Naive thymus-derived CD4-positive, alpha-beta T cell (primary cell): ENCODE results near the gene TAS2R38. TPM values are rescaled to one million over a fixed set of nuclear protein-coding genes. Genes with fewer than 3 reads are reported as not detected.
A peak's percentile ranks its signal among the peaks of the same experiment; 100 is the strongest.
"Not testable (repeated sequence)": the region's sequence is repeated elsewhere in the genome, so short reads cannot be mapped to it uniquely, and the experiment has no call there.

Experiments
- ATAC-seq: fragments of 150-1000 bp; cut with Tn5 transposase; 2 replicates; pipeline ENCODE4 v1.10.0; 2021; ENCODE audit warnings: mild to moderate bottlenecking, moderate library complexity
- CTCF ChIA-PET: fragments of 350-600 bp; sonication (Branson Sonifier 250); formaldehyde crosslinking; loops from one replicate; lab custom pipeline; 2021; ENCODE audit warnings: antibody characterized with exemption; lab: Charles Lee
- POLR2A ChIA-PET: fragments of 350-600 bp; sonication (Branson Sonifier 250); formaldehyde crosslinking; loops from one replicate; lab custom pipeline; 2021; ENCODE audit warnings: antibody characterized with exemption, inconsistent platforms; lab: Charles Lee
- DNase-seq, 9 donors: peaks; one replicate each; pipeline versions ENCODE4 v3.0.0 to v3.0.0-alpha.2; 2020 to 2022; ENCODE audit warnings: mixed read lengths in 1 of 9
- H3K27ac ChIP-seq: one replicate; pipeline ENCODE4 v1.7.0; 2013; ENCODE audit warnings: mild to moderate bottlenecking, low read depth, low read length, moderate library complexity
- H3K27me3 ChIP-seq, 2 donors: one replicate each; pipeline ENCODE4 v1.7.0; 2013; ENCODE audit warnings: low read length in 2 of 2, mild to moderate bottlenecking in 2 of 2, moderate library complexity in 2 of 2; ENCODE audit not compliant: control insufficient read depth in 2 of 2, insufficient read depth in 2 of 2
- H3K36me3 ChIP-seq, 3 experiments: 1 replicate in 2 of 3; 2 replicates in 1 of 3; pipeline ENCODE4 v1.7.0; 2013; ENCODE audit warnings: low read length in 3 of 3, mild to moderate bottlenecking in 3 of 3, moderate library complexity in 1 of 3; ENCODE audit not compliant: insufficient read depth in 3 of 3, control insufficient read depth in 2 of 3
- H3K4me1 ChIP-seq, 2 donors: one replicate each; pipeline ENCODE4 v1.7.0; 2013; ENCODE audit warnings: low read length in 2 of 2, mild to moderate bottlenecking in 2 of 2, moderate library complexity in 1 of 2; ENCODE audit not compliant: control insufficient read depth in 2 of 2, insufficient read depth in 2 of 2
- H3K4me3 ChIP-seq: 2 replicates; pipeline ENCODE4 v1.7.0; 2013; ENCODE audit warnings: mild to moderate bottlenecking, low read length
- H3K9me3 ChIP-seq, 3 experiments: 1 replicate in 2 of 3; 2 replicates in 1 of 3; pipeline ENCODE4 v1.7.0; 2013; ENCODE audit warnings: low read length in 3 of 3; ENCODE audit not compliant: control insufficient read depth in 2 of 3
- H3K27ac Mint-ChIP-seq, 9 donors: one replicate each; pipeline ENCODE4 v1.8.0; 2020 to 2022; ENCODE audit warnings: mixed read lengths in 9 of 9, mild to moderate bottlenecking in 8 of 9, moderate library complexity in 5 of 9, inconsistent platforms in 2 of 9
- H3K27me3 Mint-ChIP-seq, 5 donors: one replicate each; pipeline ENCODE4 v1.8.0; 2021 to 2022; ENCODE audit warnings: mixed read lengths in 5 of 5, mild to moderate bottlenecking in 1 of 5
- H3K36me3 Mint-ChIP-seq, 5 donors: one replicate each; pipeline ENCODE4 v1.8.0; 2020 to 2022; ENCODE audit warnings: mixed read lengths in 5 of 5, mild to moderate bottlenecking in 3 of 5, inconsistent platforms in 1 of 5
- H3K4me1 Mint-ChIP-seq, 7 donors: one replicate each; pipeline ENCODE4 v1.8.0; 2020 to 2022; ENCODE audit warnings: mixed read lengths in 7 of 7, mild to moderate bottlenecking in 3 of 7, inconsistent platforms in 1 of 7
- H3K4me3 Mint-ChIP-seq, 10 donors: one replicate each; pipeline ENCODE4 v1.8.0; 2020 to 2022; ENCODE audit warnings: mild to moderate bottlenecking in 10 of 10, mixed read lengths in 10 of 10, moderate library complexity in 6 of 10, inconsistent platforms in 2 of 10
- H3K9me3 Mint-ChIP-seq, 11 donors: one replicate each; pipeline ENCODE4 v1.8.0; 2020 to 2022; ENCODE audit warnings: mixed read lengths in 11 of 11, mild to moderate bottlenecking in 4 of 11, inconsistent platforms in 1 of 11, moderate library complexity in 1 of 11
- intact Hi-C, 2 donors: fragments of 100-400 bp; cut with micrococcal nuclease; formaldehyde crosslinking; loops; one replicate each; pipeline ENCODE4 v1.15.1; 2023
- polyA plus RNA-seq, 2 donors: library from polyadenylated mRNA; unstranded; fragments of 300-500 nt; fragmentation: Illumina TruSeq; gene quantifications; one replicate each; pipeline ENCODE4 v1.2.3, GENCODE V29; 2021
- total RNA-seq, 6 experiments: library from RNA in 5 of 6; stranded (reverse) in 5 of 6; gene quantifications; 1 replicate in 5 of 6; 2 replicates in 1 of 6; pipeline ENCODE4 v1.2.3 and lab custom pipeline; 2021 to 2026

The TAS2R38 gene
- total and polyA plus RNA-seq, 7 experiments from 2014 or later, result not detected

DNA sequence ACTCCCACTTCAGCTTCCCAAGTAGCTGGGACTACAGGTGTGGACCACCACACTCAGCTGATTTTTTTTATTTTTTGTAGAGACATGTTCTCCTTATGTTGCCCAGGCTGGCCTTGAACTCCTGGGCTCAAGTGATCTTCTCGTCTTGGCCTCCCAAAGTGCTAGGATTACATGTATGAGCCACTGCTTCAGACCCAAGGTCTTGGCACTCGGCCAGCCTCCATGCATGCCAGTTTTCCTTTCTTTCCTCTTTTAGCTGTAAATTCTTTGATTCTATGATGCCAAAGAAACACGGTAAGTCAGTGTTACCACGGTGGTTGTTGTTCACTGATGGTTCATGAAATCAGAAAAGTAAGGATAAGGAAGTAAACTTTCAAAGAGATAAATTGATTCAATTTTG is 19.1 kb upstream of the TAS2R38 start:
- Histone ChIP-seq H3K4me1 (no peaks in the 10 kb centered on the region), H3K4me3 (no peak overlapping the region), H3K27ac (no peak overlapping the region), H3K27me3 (no peaks in the 10 kb centered on the region), H3K36me3 (no peaks in the 10 kb centered on the region), H3K9me3 (no peaks in the 10 kb centered on the region)
- POLR2A ChIA-PET, result no interaction called here
- CTCF ChIA-PET, result no interaction called here
- ATAC-seq, result no peak
- peaks cover 0 to 12% (median 0%) of the 10 kb centered on the region in 11 donors for H3K9me3 Mint-ChIP-seq
- H3K27me3 Mint-ChIP-seq, result peaks cover 0 to 15% (median 9%) of the 10 kb centered on the region in 5 donors
- no peak overlapping the region for H3K4me3 Mint-ChIP-seq
- no peaks in the 10 kb centered on the region for H3K36me3 Mint-ChIP-seq
- intact Hi-C loops, result no loop called here
- H3K27ac Mint-ChIP-seq, result no peak overlapping the region
- no peak for DNase-seq
- peaks cover 0 to 11% (median 7%) of the 10 kb centered on the region in 7 donors for H3K4me1 Mint-ChIP-seq

GRCh38 chr7:141992156-141992555 is 18.6 kb upstream of the TAS2R38 start:
- POLR2A ChIA-PET, result no interaction called here
- no peak overlapping the region for H3K27ac ChIP-seq
- Mint-ChIP-seq H3K27ac (no peak overlapping the region), H3K4me1 (peaks cover 0 to 11% (median 7%) of the 10 kb centered on the region in 7 donors), H3K4me3 (no peak overlapping the region), H3K9me3 (peaks cover 0 to 15% (median 0%) of the 10 kb centered on the region in 11 donors), H3K36me3 (no peaks in the 10 kb centered on the region), H3K27me3 (peaks cover 0 to 15% (median 8%) of the 10 kb centered on the region in 5 donors)
- H3K4me3 ChIP-seq, result no peak overlapping the region
- no peaks in the 10 kb centered on the region for H3K4me1 ChIP-seq
- ATAC-seq (peak; percentile 59), DNase-seq (no peak)
- intact Hi-C loops, result no loop called here
- no peaks in the 10 kb centered on the region for H3K36me3 ChIP-seq
- CTCF ChIA-PET, result no interaction called here
- no peaks in the 10 kb centered on the region for H3K27me3 ChIP-seq
- H3K9me3 ChIP-seq, result no peaks in the 10 kb centered on the region

DNA sequence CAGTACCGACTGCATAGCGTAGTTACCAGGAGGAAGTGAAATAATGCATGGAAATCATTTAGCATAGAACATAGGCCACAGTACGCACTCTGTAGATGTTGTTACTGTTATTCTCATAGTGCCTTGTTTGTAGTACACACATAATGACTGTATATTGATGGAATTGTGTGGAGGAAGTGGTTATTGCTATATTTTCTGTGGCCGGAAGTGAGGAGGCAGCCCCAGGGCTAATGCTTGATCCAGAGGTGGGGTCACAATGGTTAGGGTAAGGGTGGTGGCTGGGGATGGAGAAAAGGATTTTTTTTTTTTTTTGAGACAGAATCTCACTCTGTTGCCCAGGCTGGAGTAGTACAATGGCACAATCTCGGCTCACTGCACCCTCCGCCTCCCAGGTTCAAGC is 17.6 kb upstream of the TAS2R38 start:
- no peak overlapping the region for H3K27ac Mint-ChIP-seq
- Histone ChIP-seq H3K27ac (no peak overlapping the region), H3K4me1 (no peaks in the 10 kb centered on the region), H3K36me3 (no peaks in the 10 kb centered on the region), H3K27me3 (no peaks in the 10 kb centered on the region), H3K4me3 (no peak overlapping the region), H3K9me3 (no peaks in the 10 kb centered on the region)
- H3K27me3 Mint-ChIP-seq, result peaks cover 0 to 10% (median 0%) of the 10 kb centered on the region in 5 donors
- ATAC-seq (peak; percentile 31), DNase-seq (no peak)
- POLR2A ChIA-PET, result no interaction called here
- CTCF ChIA-PET, result no interaction called here
- peaks cover 0 to 12% (median 0%) of the 10 kb centered on the region in 11 donors for H3K9me3 Mint-ChIP-seq
- H3K4me1 Mint-ChIP-seq, result peaks cover 0 to 11% (median 7%) of the 10 kb centered on the region in 7 donors
- H3K36me3 Mint-ChIP-seq, result no peaks in the 10 kb centered on the region
- H3K4me3 Mint-ChIP-seq, result no peak overlapping the region
- intact Hi-C loops, result no loop called here

- peak; percentile 31 for ATAC-seq
- peaks cover 0 to 12% (median 7%) of the 10 kb centered on the region in 7 donors for H3K4me1 Mint-ChIP-seq
Measured at GRCh38 chr7:141990011-141990725, 16.6 kb upstream of the TAS2R38 start.

DNA sequence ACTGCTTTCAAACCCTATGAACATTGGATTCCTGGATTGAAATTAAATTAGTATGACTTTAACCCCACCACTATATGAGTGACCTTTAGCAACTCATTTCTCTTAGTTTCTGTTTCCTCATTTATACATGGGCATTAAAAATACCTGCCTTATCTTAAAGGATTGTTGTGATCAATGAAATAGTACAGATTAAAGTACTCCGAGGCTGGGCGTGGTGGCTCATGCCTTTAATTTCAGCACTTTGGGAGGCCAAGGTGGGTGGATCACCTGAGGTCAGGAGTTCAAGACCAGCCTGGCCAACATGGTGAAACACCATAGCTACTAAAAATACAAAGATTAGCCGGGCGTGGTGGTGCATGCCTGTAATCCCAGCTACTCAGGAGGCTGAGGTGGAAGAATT is 14.2 kb upstream of the TAS2R38 start:
- H3K27ac Mint-ChIP-seq, H3K4me1 ChIP-seq: not testable (repeated sequence)

More at GRCh38 chr7:141990011-141990725, 16.6 kb upstream of the TAS2R38 start:
- Mint-ChIP-seq H3K27me3 (peaks cover 0 to 10% (median 0%) of the 10 kb centered on the region in 5 donors), H3K4me3 (no peak overlapping the region), H3K36me3 (no peaks in the 10 kb centered on the region), H3K9me3 (peaks cover 0 to 5% (median 0%) of the 10 kb centered on the region in 11 donors), H3K27ac (no peak overlapping the region)
- CTCF ChIA-PET, result no interaction called here
- no peaks in the 10 kb centered on the region for H3K4me1 ChIP-seq
- no peak overlapping the region for H3K4me3 ChIP-seq
- no peaks in the 10 kb centered on the region for H3K27me3 ChIP-seq
- POLR2A ChIA-PET, result no interaction called here
- no peak for DNase-seq
- H3K9me3 ChIP-seq, result no peaks in the 10 kb centered on the region
- intact Hi-C loops, result no loop called here
- H3K27ac ChIP-seq, result no peak overlapping the region
- H3K36me3 ChIP-seq, result no peaks in the 10 kb centered on the region

DNA sequence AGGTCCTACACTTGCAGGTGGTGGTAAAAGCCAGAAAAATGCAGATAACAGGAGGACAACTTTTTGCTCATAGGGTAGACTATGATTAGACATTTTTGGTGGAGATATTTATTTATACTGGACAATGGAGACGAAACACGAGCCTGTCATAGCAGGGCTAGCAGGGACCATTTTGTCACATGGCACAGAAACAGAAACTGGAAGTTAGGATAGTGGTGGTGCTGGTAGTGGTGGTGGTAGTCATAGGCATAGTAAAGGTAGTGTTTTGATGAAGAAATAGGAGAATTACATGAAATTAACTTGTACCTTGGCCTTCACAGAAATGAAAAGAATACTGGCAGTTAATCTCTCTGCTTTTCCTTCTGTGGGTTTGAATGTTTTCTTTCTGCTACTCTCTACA is 13.3 kb upstream of the TAS2R38 start:
- Mint-ChIP-seq H3K4me1 (peaks cover 0 to 11% (median 7%) of the 10 kb centered on the region in 7 donors), H3K27me3 (peaks cover 0 to 10% (median 0%) of the 10 kb centered on the region in 5 donors), H3K36me3 (no peaks in the 10 kb centered on the region), H3K9me3 (peaks cover 0 to 5% (median 0%) of the 10 kb centered on the region in 11 donors), H3K4me3 (no peak overlapping the region), H3K27ac (no peak overlapping the region)
- H3K4me1 ChIP-seq, result no peaks in the 10 kb centered on the region
- no peak overlapping the region for H3K4me3 ChIP-seq
- H3K27me3 ChIP-seq, result no peaks in the 10 kb centered on the region
- POLR2A ChIA-PET, result no interaction called here
- ATAC-seq (no peak), DNase-seq (no peak)
- H3K9me3 ChIP-seq, result no peaks in the 10 kb centered on the region
- H3K36me3 ChIP-seq, result no peaks in the 10 kb centered on the region
- CTCF ChIA-PET, result no interaction called here
- intact Hi-C loops, result no loop called here
- no peak overlapping the region for H3K27ac ChIP-seq

More for the DNA sequence above, 14.2 kb upstream of the TAS2R38 start:
- H3K36me3 Mint-ChIP-seq, intact Hi-C loops, DNase-seq, H3K9me3 Mint-ChIP-seq, H3K9me3 ChIP-seq, H3K27me3 ChIP-seq, H3K36me3 ChIP-seq, H3K27ac ChIP-seq, H3K4me3 Mint-ChIP-seq, CTCF ChIA-PET, POLR2A ChIA-PET, ATAC-seq, H3K4me3 ChIP-seq: not testable (repeated sequence)
- Mint-ChIP-seq H3K27me3 (peaks cover 0 to 10% (median 0%) of the 10 kb centered on the region in 5 donors), H3K4me1 (peaks cover 0 to 12% (median 7%) of the 10 kb centered on the region in 7 donors)

DNA sequence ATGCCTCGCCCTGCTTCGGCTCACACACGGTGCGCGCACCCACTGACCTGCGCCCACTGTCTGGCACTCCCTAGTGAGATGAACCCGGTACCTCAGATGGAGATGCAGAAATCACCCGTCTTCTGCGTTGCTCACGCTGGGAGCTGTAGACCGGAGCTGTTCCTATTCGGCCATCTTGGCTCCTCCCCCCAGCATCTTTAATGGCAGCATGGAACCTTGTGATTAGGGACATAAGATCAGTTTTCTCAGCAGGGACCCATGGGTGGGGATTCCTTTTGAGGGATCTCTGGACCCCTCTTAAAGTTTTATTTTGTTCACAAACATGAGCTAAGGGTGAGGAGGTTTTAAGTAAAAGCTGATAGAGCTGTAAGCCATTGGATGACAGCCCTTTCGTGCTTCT is 12.4 kb upstream of the TAS2R38 start:
- ATAC-seq, CTCF ChIA-PET, H3K36me3 ChIP-seq, DNase-seq, H3K4me3 Mint-ChIP-seq, H3K4me3 ChIP-seq, intact Hi-C loops, H3K27ac ChIP-seq, H3K27me3 ChIP-seq, H3K9me3 Mint-ChIP-seq, H3K9me3 ChIP-seq, H3K4me1 ChIP-seq, H3K4me1 Mint-ChIP-seq, H3K36me3 Mint-ChIP-seq, POLR2A ChIA-PET, H3K27ac Mint-ChIP-seq: not testable (repeated sequence)
- peaks cover 0 to 10% (median 0%) of the 10 kb centered on the region in 5 donors for H3K27me3 Mint-ChIP-seq
